Thoracic aorta (tissue), 2 donors: Measurements from ENCODE around the gene DCXR. TPM values are rescaled to one million over a fixed set of nuclear protein-coding genes. Genes with fewer than 3 reads are reported as not detected.

Experiments
- ATAC-seq: fragments of 150-250 bp; one replicate; pipeline ENCODE4 v1.8.0; 2017; ENCODE audit warnings: low read depth; ENCODE audit not compliant: insufficient number of reproducible peaks, low FRiP score
- DNase-seq: peaks from one replicate; pipeline ENCODE4 v3.0.0-alpha.2; 2020; ENCODE audit warnings: low spot score
- H3K27ac ChIP-seq, 2 donors: fragments of 200-600 bp; sonication (generic); 1 replicate in 1 of 2; 2 replicates in 1 of 2; pipeline ENCODE4 v1.5.1; 2016; ENCODE audit warnings: mild to moderate bottlenecking in 2 of 2, moderate library complexity in 2 of 2
- H3K27me3 ChIP-seq: fragments of 200-600 bp; sonication (generic); replicated peaks from 2 replicates; pipeline ENCODE4 v1.6.0; 2016; ENCODE audit warnings: mild to moderate bottlenecking; ENCODE audit not compliant: insufficient read depth
- H3K36me3 ChIP-seq: fragments of 200-600 bp; sonication (generic); one replicate; pipeline ENCODE4 v1.5.1; 2016
- H3K4me1 ChIP-seq, 2 donors: fragments of 200-600 bp; sonication (generic); 1 replicate in 1 of 2; 2 replicates in 1 of 2; pipeline versions ENCODE4 v1.5.1 to v1.6.0; 2016; ENCODE audit warnings: low read depth in 2 of 2, mild to moderate bottlenecking in 1 of 2; ENCODE audit not compliant: control insufficient read depth in 1 of 2
- H3K4me3 ChIP-seq: fragments of 200-600 bp; sonication (generic); 2 replicates; pipeline ENCODE4 v1.5.1; 2016; ENCODE audit warnings: mild to moderate bottlenecking
- H3K9me3 ChIP-seq: fragments of 200-600 bp; sonication (generic); 2 replicates; pipeline ENCODE4 v1.5.1; 2016
- CTCF ChIP-seq: fragments of 200-600 bp; sonication (generic); IDR thresholded peaks from one replicate; pipeline ENCODE4 v1.5.1; 2019; ENCODE audit warnings: antibody characterized with exemption
- total RNA-seq, 2 donors: library from RNA; depleted of rRNA; stranded (reverse); fragments of >200 nt; gene quantifications; one replicate each; pipeline versions ENCODE4 v1.1.0 to v1.2.3, GENCODE V29; 2016

DCXR gene
- total RNA-seq, 2 donors from 2014 or later, result 33.9 to 87.1 TPM

- Histone ChIP-seq H3K4me3 (no peak overlapping the region), H3K4me1 (peaks cover 14 to 23% of the 10 kb centered on the region in 2 donors), H3K27ac (no peak overlapping the region), H3K36me3 (no peaks in the 10 kb centered on the region), H3K27me3 (no peaks in the 10 kb centered on the region), H3K9me3 (no peaks in the 10 kb centered on the region)
- TF ChIP-seq CTCF, result peak; percentile 63
- DNase-seq (no peak), ATAC-seq (no peak)
Measured at GRCh38 chr17:82019690-82020571, 17.6 kb downstream of the DCXR start.

GRCh38 chr17:82018989-82019689 lies 18.4 kb downstream of the DCXR start:
- ATAC-seq (no peak), DNase-seq (no peak)
- peaks cover 14 to 20% of the 10 kb centered on the region in 2 donors for H3K4me1 ChIP-seq

GRCh38 chr17:82018152-82018988 lies 19.1 kb downstream of the DCXR start:
- H3K9me3 ChIP-seq, result no peaks in the 10 kb centered on the region
- no peak for TF ChIP-seq CTCF

More at GRCh38 chr17:82018989-82019689, 18.4 kb downstream of the DCXR start:
- Histone ChIP-seq H3K27ac (no peak overlapping the region), H3K27me3 (no peaks in the 10 kb centered on the region), H3K36me3 (no peaks in the 10 kb centered on the region), H3K4me3 (no peak overlapping the region), H3K9me3 (no peaks in the 10 kb centered on the region)
- TF ChIP-seq CTCF, result no peak

GRCh38 chr17:82017612-82018151 lies 19.8 kb downstream of the DCXR start:
- no peaks in the 10 kb centered on the region for H3K36me3 ChIP-seq
- DNase-seq (no peak), ATAC-seq (no peak)
- H3K27me3 ChIP-seq, result no peaks in the 10 kb centered on the region
- H3K27ac ChIP-seq, result no peak overlapping the region
- no peaks in the 10 kb centered on the region for H3K9me3 ChIP-seq
- H3K4me1 ChIP-seq, result peaks cover 11 to 26% of the 10 kb centered on the region in 2 donors
- no peak for TF ChIP-seq CTCF
- no peak overlapping the region for H3K4me3 ChIP-seq

More at GRCh38 chr17:82018152-82018988, 19.1 kb downstream of the DCXR start:
- H3K27ac ChIP-seq, result no peak overlapping the region
- DNase-seq (no peak), ATAC-seq (no peak)
- no peaks in the 10 kb centered on the region for H3K27me3 ChIP-seq
- no peaks in the 10 kb centered on the region for H3K36me3 ChIP-seq
- no peak overlapping the region for H3K4me3 ChIP-seq
- peaks cover 10 to 19% of the 10 kb centered on the region in 2 donors for H3K4me1 ChIP-seq
